ENCODE results near the gene MLIP.
"Not testable (repeated sequence)": the region's sequence is repeated elsewhere in the genome, so short reads cannot be mapped to it uniquely, and the experiment has no call there.

MLIP gene

GRCh38 chr6:54135665-54136369 lies 24.6 kb downstream of the MLIP start:
- no peak for FAIRE-seq
- no peak for DNase-seq (ENCODE audit: insufficient read length, low spot score)

GRCh38 chr6:54138795-54139194 lies 27.6 kb downstream of the MLIP start:
- DNase-seq (ENCODE audit: insufficient read length, low spot score) (no peak), FAIRE-seq (no peak)

GRCh38 chr6:54140811-54141210 lies 29.6 kb downstream of the MLIP start:
- no peak for FAIRE-seq
- no peak for DNase-seq (ENCODE audit: insufficient read length, low spot score)

- FAIRE-seq: no peak
- no peak for DNase-seq (ENCODE audit: insufficient read length, low spot score)
These were observed 31.8 kb downstream of the MLIP start for GRCh38 chr6:54142889-54143519.

GRCh38 chr6:54151861-54152260 lies 40.6 kb downstream of the MLIP start:
- DNase-seq (ENCODE audit: insufficient read length, low spot score) (no peak), FAIRE-seq (no peak)

DNA sequence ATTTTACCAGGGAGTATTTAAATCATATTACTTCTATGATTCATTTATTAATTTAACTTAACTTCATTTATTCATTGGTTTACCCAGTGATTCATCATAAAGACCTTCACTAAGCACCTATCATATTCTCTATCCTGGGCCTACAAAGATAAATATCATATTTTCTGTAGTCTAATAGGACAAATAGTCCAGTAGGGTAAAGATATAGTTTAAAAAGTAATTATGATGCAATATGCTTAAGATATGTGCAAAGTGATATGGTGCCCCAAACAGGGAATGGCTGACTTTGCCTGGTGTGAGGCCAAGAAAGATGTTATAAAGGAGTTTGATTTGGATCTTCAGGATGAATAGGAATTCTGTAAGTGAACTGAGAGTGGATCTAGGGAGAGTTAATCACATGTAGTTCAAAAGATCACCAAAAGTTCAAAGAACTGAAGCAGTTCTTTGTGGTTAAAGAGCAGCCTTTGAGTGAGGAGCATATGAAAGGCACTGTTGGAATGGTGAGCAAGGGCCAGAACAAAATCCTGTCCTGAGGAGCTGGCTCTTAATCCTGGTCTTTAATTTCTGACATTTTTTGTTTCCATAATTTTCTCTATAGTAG lies 45.5 kb downstream of the MLIP start:
- FAIRE-seq (no peak), DNase-seq (ENCODE audit: insufficient read length, low spot score) (no peak)

DNA sequence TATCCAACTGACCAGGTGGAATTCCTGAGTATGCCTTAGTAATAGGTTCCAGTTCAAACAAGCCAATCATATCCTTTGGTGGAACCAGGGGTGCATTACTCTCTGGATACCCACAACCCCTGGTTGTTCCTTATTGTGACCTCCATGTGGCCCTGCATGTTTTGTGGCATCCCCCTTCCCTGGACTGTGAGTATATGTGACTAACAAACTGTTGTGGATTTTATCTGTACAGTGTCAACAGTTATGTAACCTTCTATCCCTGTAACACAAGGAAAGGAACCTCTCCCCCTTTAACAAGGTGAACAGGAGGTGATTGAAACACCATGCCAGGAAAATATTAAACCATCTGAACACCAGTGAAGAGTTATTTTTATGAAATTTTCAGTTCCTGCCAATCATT lies 46.2 kb downstream of the MLIP start:
- FAIRE-seq: no peak
- DNase-seq (ENCODE audit: insufficient read length, low spot score): no peak

- no peak for DNase-seq (ENCODE audit: insufficient read length, low spot score)
- FAIRE-seq: no peak
These were observed 61.8 kb downstream of the MLIP start for GRCh38 chr6:54173089-54173488.

DNA sequence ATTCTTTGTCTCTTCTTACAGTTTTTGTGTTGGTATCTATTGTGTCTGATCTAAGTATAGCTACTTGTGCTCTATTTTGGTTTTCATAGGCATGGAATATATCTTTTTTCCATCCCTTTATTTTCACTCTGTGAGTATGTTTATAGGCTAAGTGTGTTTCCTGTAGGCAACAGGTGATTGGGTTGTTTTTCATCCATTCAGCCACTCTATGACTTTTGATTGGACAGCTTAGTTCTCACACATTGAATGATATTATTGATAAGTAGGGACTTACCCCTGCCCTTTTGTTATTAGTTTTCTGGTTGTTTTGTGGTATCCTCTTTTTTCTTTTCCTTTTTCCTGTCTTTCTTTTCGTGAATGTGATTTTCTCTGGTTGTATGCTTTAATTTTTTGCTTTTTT lies 67.9 kb downstream of the MLIP start:
- DNase-seq (ENCODE audit: insufficient read length, low spot score) (no peak), FAIRE-seq (no peak)

GRCh38 chr6:54183616-54184015 lies 72.4 kb downstream of the MLIP start:
- FAIRE-seq (no peak), DNase-seq (ENCODE audit: insufficient read length, low spot score) (no peak)

DNA sequence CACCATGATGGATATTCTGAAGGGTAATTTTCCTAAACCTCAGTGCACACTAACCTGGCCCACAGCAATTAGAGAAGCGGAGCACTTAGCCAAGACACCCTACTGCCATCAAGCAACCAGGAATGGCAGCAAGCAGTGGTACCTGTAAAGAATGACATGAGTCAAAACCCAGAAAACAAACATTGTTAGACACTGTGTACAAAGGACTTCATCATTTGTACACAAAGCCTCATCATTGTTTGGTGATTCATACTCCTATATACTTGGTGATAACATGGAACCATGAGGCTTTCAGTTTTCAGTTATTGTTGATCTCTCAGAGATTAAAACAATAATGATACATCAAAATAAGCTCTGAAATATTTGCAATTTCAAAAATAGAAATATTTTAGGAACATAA lies 74.6 kb downstream of the MLIP start:
- DNase-seq (ENCODE audit: insufficient read length, low spot score) (no peak), FAIRE-seq (no peak)

DNA sequence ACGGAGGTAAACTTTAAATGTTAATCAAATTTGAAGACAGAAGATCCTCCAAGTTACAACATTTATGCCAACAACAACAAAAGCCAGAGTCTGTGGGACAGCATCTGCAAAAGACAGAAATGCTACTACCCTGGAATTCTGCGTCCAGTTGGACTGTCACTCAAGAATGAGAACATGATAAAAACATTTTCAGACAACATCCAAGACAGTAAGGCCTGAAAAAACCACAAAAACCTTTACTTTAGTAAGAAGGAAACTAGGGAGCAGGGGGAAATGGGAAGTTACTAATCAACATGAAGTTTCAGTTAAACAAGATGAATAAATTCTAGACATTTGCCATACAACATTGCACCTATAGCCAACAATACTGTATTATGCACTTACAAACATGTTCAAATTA lies 77.6 kb downstream of the MLIP start:
- DNase-seq (ENCODE audit: insufficient read length, low spot score) (no peak), FAIRE-seq (no peak)

GRCh38 chr6:54191461-54191860 lies 80.2 kb downstream of the MLIP start:
- DNase-seq (ENCODE audit: insufficient read length, low spot score): no peak
- FAIRE-seq: no peak

DNA sequence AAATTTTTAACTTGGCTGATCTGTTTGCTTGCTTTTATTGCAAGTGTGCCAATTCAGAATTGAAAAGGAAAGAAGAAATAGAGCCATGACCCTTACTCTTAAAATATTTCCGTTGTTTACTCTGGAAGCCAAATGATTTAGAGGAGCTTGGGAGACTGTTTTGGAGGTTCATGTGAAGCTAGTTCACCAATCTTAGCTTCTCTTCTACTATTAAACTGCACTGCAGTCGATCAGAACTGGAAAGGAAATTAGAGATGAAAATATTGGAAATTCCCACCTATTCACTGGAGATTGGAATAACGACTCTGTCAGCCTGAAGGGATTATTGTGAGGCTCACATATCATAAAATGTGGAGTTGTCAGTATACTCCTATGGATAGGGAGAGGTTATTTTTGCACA lies 81.8 kb downstream of the MLIP start:
- FAIRE-seq (no peak), DNase-seq (ENCODE audit: insufficient read length, low spot score) (no peak)

DNA sequence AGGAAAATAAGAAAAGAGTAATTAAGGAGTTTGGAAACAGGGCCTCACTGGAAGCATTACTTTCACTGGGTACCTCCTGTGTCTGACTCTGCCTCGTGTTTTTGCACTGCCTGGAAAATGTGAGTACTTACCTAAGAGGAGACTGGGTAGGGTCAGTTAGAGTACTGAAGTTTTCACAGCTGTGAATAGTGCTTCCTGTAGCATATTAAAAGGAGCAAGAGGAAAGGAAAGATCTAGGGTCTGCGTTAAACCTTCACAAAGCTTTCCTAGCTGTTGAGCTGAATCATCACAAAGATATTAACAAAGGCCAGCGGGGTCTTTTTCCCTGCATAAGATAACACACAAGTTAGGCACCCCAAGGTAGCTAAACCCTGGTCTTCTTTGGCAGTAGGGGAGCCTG lies 82.3 kb downstream of the MLIP start:
- FAIRE-seq: no peak

GRCh38 chr6:54194067-54194466 lies 82.8 kb downstream of the MLIP start:
- FAIRE-seq (no peak), DNase-seq (ENCODE audit: insufficient read length, low spot score) (no peak)

More for the DNA sequence above, 82.3 kb downstream of the MLIP start:
- DNase-seq (ENCODE audit: insufficient read length, low spot score): no peak

- FAIRE-seq (no peak), DNase-seq (ENCODE audit: insufficient read length, low spot score) (no peak)
These were observed 84.4 kb downstream of the MLIP start for GRCh38 chr6:54195637-54196036.

- FAIRE-seq: no peak
- no peak for DNase-seq (ENCODE audit: insufficient read length, low spot score)
These were observed 85.7 kb downstream of the MLIP start for GRCh38 chr6:54196905-54197304.

GRCh38 chr6:54198134-54198533 lies 86.9 kb downstream of the MLIP start:
- DNase-seq (ENCODE audit: insufficient read length, low spot score) (no peak), FAIRE-seq (no peak)

DNA sequence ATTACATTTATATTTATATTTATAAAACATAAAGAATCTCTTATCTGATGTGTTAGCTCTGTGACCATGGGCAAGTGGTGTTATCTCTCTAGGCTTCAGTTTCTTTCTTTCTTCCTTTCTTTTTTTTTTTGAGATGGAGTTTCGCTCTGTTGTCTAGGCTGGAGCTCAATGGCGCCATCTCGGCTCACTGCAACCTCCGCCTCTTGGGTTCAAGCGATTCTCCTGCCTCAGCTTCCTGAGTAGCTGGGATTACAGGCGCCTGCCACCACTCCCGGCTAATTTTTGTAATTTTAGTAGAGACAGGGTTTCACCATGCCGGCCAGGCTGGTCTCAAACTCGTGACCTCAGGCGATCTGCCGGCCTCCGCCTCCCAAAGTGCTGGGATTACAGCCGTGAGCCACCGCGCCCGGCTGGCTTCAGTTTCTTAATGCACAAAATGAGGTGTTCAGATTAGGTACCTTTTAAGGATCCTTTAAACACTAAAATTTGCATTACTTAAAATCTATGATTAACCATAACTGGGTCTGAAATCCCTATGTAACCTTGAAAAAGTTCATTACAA lies 92.3 kb downstream of the MLIP start:
- not testable (repeated sequence) for DNase-seq (ENCODE audit: insufficient read length, low spot score); FAIRE-seq

DNA sequence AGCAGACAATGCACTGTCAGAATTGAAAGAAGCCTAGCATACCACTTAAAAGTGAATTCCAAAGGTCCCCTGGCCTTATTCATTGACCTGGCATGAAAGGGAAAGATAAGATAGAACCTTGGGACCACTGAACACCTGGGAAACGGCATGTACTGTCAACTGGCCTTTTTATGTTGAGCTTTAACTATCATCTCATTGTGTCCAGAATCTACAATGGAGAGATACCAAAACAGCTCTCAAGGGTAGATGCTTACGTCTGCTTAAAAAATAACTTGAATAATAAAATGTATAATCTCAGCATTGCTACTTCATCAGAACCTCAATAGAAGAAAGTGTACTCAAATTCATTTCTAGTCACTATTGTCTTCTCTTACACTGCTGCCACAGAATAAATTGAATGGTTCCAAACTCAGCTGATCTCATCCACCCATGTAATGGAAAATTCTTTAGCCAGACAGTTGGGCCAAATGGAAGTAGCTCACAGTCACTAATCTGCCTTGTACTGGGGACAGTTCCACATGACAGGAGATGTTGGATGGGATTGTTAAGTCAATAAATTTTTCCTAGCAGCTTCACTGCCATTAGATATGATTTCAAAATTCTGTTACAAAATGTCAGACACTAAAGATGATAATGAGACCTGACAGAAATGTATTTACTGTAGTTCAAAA lies 93.8 kb downstream of the MLIP start:
- DNase-seq (ENCODE audit: insufficient read length, low spot score) (no peak), FAIRE-seq (no peak)
